Adrenal gland (tissue), 12 donors: ENCODE data around the gene SAMM50. TPM values are rescaled to one million over a fixed set of nuclear protein-coding genes. Genes with fewer than 3 reads are reported as not detected.

Experiments
- DNase-seq, 7 donors: peaks; one replicate each; pipeline ENCODE4 v3.0.0-alpha.2; 2019 to 2020
- H3K27ac ChIP-seq, 5 donors: fragments of 200-600 bp; sonication (generic) in 4 of 5; 1 replicate in 3 of 5; 2 replicates in 2 of 5; pipeline versions ENCODE4 v1.5.1 to v1.8.0; 2016 to 2020; ENCODE audit warnings: mild to moderate bottlenecking in 1 of 5
- H3K27me3 ChIP-seq: fragments of 200-600 bp; 2 replicates; pipeline ENCODE4 v1.8.0; 2021
- H3K36me3 ChIP-seq, 2 donors: fragments of 200-600 bp; replicated peaks in 1 of 2; 1 replicate in 1 of 2; 2 replicates in 1 of 2; pipeline versions ENCODE4 v1.5.1 to v1.8.0; 2018 to 2022
- H3K4me1 ChIP-seq, 2 donors: fragments of 200-600 bp; replicated peaks in 1 of 2; 1 replicate in 1 of 2; 2 replicates in 1 of 2; pipeline versions ENCODE4 v1.5.1 to v1.8.0; 2018 to 2021
- H3K4me3 ChIP-seq, 4 donors: fragments of 200-600 bp; sonication (generic) in 3 of 4; one replicate each; pipeline ENCODE4 v1.5.1; 2016 to 2018
- H3K9me3 ChIP-seq, 3 donors: fragments of 200-600 bp; sonication (generic) in 1 of 3; replicated peaks in 1 of 3; 1 replicate in 2 of 3; 2 replicates in 1 of 3; pipeline versions ENCODE4 v1.5.1 to v1.8.0; 2016 to 2021
- POLR2A ChIP-seq, 2 donors: fragments of 450-650 bp; IDR thresholded peaks; one replicate each; pipeline ENCODE4 v1.6.1; 2017; ENCODE audit warnings: antibody characterized with exemption in 2 of 2, mild to moderate bottlenecking in 2 of 2, moderate library complexity in 1 of 2
- WGBS, 4 donors: extraction: QIAGEN DNeasy Blood & Tissue Kit in 2 of 4; methylation state at CpG; one replicate each; pipeline versions ENCODE4 v1.1.5 to v1.1.7; 2013 to 2017; 5-methylcytosine and 5-hydroxymethylcytosine counted together
- intact Hi-C, 2 donors: fragments of 100-400 bp; cut with DNase I; formaldehyde crosslinking; loops; one replicate each; pipeline versions ENCODE4 v1.14.1 to v1.15.0; 2022 to 2023
- polyA plus RNA-seq, 3 donors: library from polyadenylated mRNA; stranded (reverse); fragments of 200-250 nt in 2 of 3; fragments of 350-450 nt in 1 of 3; fragmentation: Illumina TruSeq in 1 of 3; extraction: RNeasy Lipid Tissue Mini Kit (QIAGEN cat#74804) in 1 of 3; gene quantifications; one replicate each; pipeline ENCODE4 v1.2.3, GENCODE V29; 2013 to 2014
- total RNA-seq, 9 donors: library from RNA; depleted of rRNA in 4 of 9; stranded (reverse); fragments of >200 nt in 4 of 9; fragments of 120-200 nt in 1 of 9; fragmentation: NEBNext Ultra II Directional in 1 of 9; extraction: Animal tissue kit (Norgen Biotek cat#: 25700) in 1 of 9; gene quantifications; one replicate each; pipeline versions ENCODE4 v1.1.0 to v1.2.4, GENCODE V29; 2013 to 2023
- TF ChIP-seq, protein P1 (sequence below), 6 experiments: fragments of 450-650 bp in 4 of 6; fragments of 200-600 bp in 2 of 6; sonication (generic) in 1 of 6; IDR thresholded peaks; 1 replicate in 5 of 6; 2 replicates in 1 of 6; pipeline versions ENCODE4 v1.5.1 to v1.8.0; 2016 to 2021; ENCODE audit warnings: antibody characterized with exemption in 6 of 6, mild to moderate bottlenecking in 2 of 6, moderate library complexity in 1 of 6
- donor health status: healthy with polysubstance abuse.
- donor health status: Bipolar disorder and iron deficiency.
- donor health status: DM: yes; HTN: yes; CAD: no.
- donor health status: DM: no; HTN: no; CAD: no.
- donor health status: DM: no; HTN: no; CAD: no.
- donor health status: DM: yes; HTN: yes; CAD: no.

Gene SAMM50
- total and polyA plus RNA-seq, 12 donors = 15.8 to 91.5 (median 57.2) TPM

DNA sequence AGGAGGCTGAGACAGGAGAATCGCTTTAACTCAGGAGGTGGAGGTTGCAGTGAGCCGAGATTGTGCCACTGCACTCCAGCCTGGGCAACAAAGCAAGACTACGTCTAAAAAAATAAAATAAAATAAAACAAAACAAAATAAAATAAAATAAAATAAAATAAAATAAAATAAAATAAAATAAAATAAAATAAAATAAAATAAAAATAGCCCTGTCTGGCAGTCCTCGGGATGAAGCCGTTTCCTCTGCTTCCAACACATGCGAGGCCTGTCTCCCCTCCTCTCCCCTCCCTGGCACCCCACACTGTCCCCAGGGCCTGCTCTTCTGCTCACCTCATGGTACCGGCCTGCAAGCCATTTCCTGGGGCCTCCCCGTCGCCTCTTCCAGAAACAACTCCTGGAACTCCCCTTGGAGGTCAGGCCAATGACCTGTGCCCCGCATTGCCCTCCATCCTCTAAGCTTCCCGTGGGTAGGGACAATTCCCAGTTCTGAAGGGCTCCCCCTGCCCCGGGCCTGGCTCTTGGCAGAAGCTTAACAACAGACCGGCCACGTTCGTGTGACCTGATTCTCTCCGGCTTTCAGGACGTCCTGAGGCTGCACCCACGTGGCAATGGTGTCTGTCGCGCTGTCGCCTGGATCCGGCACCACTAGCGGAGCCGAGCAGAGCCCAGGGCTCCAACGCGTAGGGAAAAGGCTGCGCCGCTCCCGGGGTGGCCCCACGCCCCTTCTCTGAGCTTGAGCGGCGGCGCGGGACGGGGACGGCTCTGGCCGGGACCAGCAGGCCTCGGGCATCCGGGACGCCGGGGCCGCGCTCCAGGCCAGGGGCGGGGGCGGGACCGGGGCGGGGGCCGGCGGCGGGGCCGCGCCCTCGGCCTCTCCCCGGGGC is 68.4 kb downstream of the SAMM50 start:
- peak; percentile 48 to 69 (median 59) for DNase-seq
- 10 to 53% (median 21%) methylated on average over 10 to 53 of the region's 54 CpGs for WGBS, 4 donors
- peak overlapping the region in 2 of 4 donors; percentile 19 to 91 for H3K4me3 ChIP-seq
- peak overlapping the region; percentile 69 to 96 (median 81) for H3K27ac ChIP-seq
- intact Hi-C loops = loop anchor here in 1 of 2 donors (5.0 kb wide), 1 partner anchor 59 kb away; no protein-coding TSS in a partner anchor
- no peaks in the 10 kb centered on the region for H3K9me3 ChIP-seq
- TF ChIP-seq, protein P1, sequence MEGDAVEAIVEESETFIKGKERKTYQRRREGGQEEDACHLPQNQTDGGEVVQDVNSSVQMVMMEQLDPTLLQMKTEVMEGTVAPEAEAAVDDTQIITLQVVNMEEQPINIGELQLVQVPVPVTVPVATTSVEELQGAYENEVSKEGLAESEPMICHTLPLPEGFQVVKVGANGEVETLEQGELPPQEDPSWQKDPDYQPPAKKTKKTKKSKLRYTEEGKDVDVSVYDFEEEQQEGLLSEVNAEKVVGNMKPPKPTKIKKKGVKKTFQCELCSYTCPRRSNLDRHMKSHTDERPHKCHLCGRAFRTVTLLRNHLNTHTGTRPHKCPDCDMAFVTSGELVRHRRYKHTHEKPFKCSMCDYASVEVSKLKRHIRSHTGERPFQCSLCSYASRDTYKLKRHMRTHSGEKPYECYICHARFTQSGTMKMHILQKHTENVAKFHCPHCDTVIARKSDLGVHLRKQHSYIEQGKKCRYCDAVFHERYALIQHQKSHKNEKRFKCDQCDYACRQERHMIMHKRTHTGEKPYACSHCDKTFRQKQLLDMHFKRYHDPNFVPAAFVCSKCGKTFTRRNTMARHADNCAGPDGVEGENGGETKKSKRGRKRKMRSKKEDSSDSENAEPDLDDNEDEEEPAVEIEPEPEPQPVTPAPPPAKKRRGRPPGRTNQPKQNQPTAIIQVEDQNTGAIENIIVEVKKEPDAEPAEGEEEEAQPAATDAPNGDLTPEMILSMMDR (IDR thresholded peaks at IDR 0.05) = no peak
- peak in 1 of 2 donors; percentile 18 for TF ChIP-seq POLR2A (IDR thresholded peaks at IDR 0.05)
- peaks cover 3 to 13% of the 10 kb centered on the region in 2 donors for H3K4me1 ChIP-seq
- no peaks in the 10 kb centered on the region for H3K36me3 ChIP-seq
- no peaks in the 10 kb centered on the region for H3K27me3 ChIP-seq

DNA sequence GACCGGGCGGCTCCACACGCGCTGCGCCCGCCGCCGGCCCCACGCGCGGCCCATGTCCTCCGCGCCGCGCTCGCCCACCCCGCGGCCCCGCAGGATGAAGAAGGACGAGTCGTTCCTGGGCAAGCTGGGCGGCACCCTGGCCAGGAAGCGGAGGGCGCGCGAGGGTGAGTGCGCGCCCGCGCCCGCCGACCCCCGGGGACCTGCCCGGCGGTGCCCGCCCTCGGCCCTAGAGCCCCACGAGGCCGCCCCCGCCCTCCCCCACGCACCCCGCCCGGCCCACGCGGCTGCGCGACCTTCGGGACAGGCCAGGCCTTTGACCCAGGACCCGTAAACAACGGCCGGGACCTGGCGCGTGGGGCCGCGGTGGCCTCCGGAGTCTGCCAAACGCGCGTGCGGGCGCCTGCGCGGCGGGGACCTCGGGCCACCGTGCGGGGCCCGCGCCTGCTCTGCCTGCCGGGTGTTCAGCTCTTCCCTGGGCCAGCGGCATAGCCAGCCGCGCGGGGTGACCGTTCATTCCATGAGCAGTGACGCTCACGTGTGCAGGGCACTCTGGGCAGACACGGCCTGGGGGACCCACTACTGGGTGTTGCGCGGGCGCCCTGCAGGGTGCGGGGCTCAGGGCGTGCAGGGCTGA is 69.2 kb downstream of the SAMM50 start, which contains the start of gene PARVB:
TSS of gene PARVB (plus strand) at position 15 of the 634 bp plus-strand sequence. CDS start at position 53, 38 bp downstream.
- Histone ChIP-seq H3K36me3 (no peaks in the 10 kb centered on the region), H3K4me3 (peak within 1 kb of the TSS in 2 of 4 donors; percentile 37 to 91), H3K4me1 (peaks cover 10 to 21% of the 10 kb centered on the region in 2 donors), H3K27me3 (no peaks in the 10 kb centered on the region), H3K27ac (peak within 1 kb of the TSS; percentile 69 to 96 (median 81)), H3K9me3 (no peaks in the 10 kb centered on the region)
- intact Hi-C loops = loop anchor here in 1 of 2 donors (5.0 kb wide), 1 partner anchor 58 kb away; no protein-coding TSS in a partner anchor
- peak in 1 of 2 donors; percentile 46 for TF ChIP-seq POLR2A (IDR thresholded peaks at IDR 0.05)
- TF ChIP-seq, protein P1 (IDR thresholded peaks at IDR 0.05) = no peak
- 0 to 6% (median 3%) methylated on average over 7 to 82 of the region's 83 CpGs for WGBS, 4 donors
- DNase-seq = peak in 6 of 7 donors; percentile 46 to 61 (median 50)

DNA sequence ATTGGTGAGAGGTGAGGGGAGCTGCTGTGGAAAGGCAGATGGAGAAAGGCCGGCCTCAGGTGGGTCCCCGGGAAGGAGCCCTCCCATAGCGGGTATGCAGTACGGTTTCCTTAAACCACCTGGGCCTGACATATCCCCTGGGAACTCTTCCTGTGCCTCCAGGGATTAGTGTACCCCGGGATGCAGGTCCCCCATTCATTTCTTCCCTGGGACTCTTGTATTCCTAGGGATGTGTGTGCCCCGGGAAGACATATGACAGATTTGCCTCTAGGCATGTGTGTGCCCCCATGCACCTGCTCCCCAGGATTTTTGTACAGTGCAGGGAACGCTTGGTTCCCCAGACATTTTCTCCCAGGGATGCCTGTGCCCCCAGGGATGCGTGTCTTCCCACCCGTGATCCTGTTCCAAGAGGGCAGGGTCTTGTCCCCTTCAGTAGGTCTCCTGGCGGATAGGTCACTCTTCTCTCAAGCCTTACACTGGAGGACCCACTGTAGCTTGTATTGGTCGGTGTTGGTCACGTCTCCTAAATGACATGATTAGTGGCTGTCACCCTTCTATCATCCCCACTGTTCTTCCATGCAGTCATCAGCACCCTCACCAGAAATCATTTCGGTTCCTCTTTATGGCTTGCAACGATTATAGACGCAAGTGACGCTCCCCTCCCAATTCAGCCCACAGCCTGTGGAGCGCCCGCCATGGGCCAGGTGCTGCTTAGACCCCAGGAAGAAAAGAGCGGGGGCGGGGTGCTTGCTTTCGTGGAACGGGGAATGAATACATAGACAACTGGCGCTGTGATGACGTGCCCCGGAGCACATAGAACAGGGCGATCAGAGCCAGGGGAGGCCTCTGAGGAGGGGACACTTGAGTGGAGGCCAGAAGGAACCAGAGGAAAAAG is 70.2 kb downstream of the SAMM50 start:
- H3K4me1 ChIP-seq = peaks cover 11 to 29% of the 10 kb centered on the region in 2 donors
- DNase-seq = peak in 6 of 7 donors; percentile 29 to 62 (median 44)

More for the DNA sequence above, 70.2 kb downstream of the SAMM50 start:
- intact Hi-C loops = no loop called here
- H3K36me3 ChIP-seq = no peaks in the 10 kb centered on the region
- no peaks in the 10 kb centered on the region for H3K27me3 ChIP-seq
- TF ChIP-seq POLR2A (IDR thresholded peaks at IDR 0.05) = no peak
- TF ChIP-seq, protein P1 (IDR thresholded peaks at IDR 0.05) = no peak
- H3K4me3 ChIP-seq = peak overlapping the region in 1 of 4 donors; percentile 91
- H3K27ac ChIP-seq = peak overlapping the region in 4 of 5 donors; percentile 75 to 96 (median 86)
- WGBS, 4 donors = 78 to 87% (median 84%) methylated on average over 25 to 26 of the region's 26 CpGs
- H3K9me3 ChIP-seq = no peaks in the 10 kb centered on the region
